Fibroblast of lung (primary cell): ENCODE data around the gene STK32B. TPM values are rescaled to one million over a fixed set of nuclear protein-coding genes. Genes with fewer than 3 reads are reported as not detected.

Experiments used
- DNase-seq, 2 donors: peaks; one replicate each; pipeline versions ENCODE4 v3.0.0 to v3.0.0-alpha.2; 2010; ENCODE audit warnings: low read depth in 2 of 2
- H2AFZ ChIP-seq: 2 replicates; pipeline ENCODE4 v1.5.1; 2012; ENCODE audit warnings: low read length, control low read depth, inconsistent platforms
- H3K27ac ChIP-seq: 2 replicates; pipeline ENCODE4 v1.5.1; 2011; ENCODE audit warnings: low read length, control low read depth; ENCODE audit not compliant: insufficient read depth
- H3K27me3 ChIP-seq: 2 replicates; pipeline ENCODE4 v1.5.1; 2011; ENCODE audit warnings: mild to moderate bottlenecking, low read length; ENCODE audit not compliant: control insufficient read depth, insufficient read depth
- H3K36me3 ChIP-seq: 2 replicates; pipeline ENCODE4 v1.5.1; 2011; ENCODE audit warnings: low read length; ENCODE audit not compliant: control insufficient read depth, insufficient read depth
- H3K4me1 ChIP-seq: 2 replicates; pipeline ENCODE4 v1.5.1; 2011; ENCODE audit warnings: low read length; ENCODE audit not compliant: control insufficient read depth, insufficient read depth; ENCODE audit errors: extremely low read depth
- H3K4me2 ChIP-seq: 2 replicates; pipeline ENCODE4 v1.5.1; 2011; ENCODE audit warnings: low read length, control low read depth; ENCODE audit not compliant: insufficient read depth; ENCODE audit errors: extremely low read depth
- H3K4me3 ChIP-seq, 4 experiments: fragments of 200-600 bp in 1 of 4; sonication (generic) in 1 of 4; replicated peaks in 1 of 4; 2 replicates each; pipeline ENCODE4 v1.5.1; 2011 to 2016; ENCODE audit warnings: low read length in 4 of 4, low read depth in 3 of 4, mild to moderate bottlenecking in 3 of 4, control low read depth in 2 of 4, inconsistent platforms in 1 of 4, mixed read lengths in 1 of 4; ENCODE audit not compliant: insufficient read depth in 1 of 4; ENCODE audit errors: control extremely low read depth in 1 of 4
- H3K79me2 ChIP-seq: 2 replicates; pipeline ENCODE4 v1.5.1; 2012; ENCODE audit warnings: mild to moderate bottlenecking, low read length, inconsistent platforms; ENCODE audit not compliant: control insufficient read depth, insufficient read depth
- H3K9ac ChIP-seq: 2 replicates; pipeline ENCODE4 v1.5.1; 2011; ENCODE audit warnings: mild to moderate bottlenecking, low read length, control low read depth; ENCODE audit not compliant: insufficient read depth
- H3K9me3 ChIP-seq: 2 replicates; pipeline ENCODE4 v1.5.1; 2012; ENCODE audit warnings: low read depth, low read length; ENCODE audit not compliant: control insufficient read depth, insufficient read depth
- H4K20me1 ChIP-seq: 2 replicates; pipeline ENCODE4 v1.5.1; 2011; ENCODE audit warnings: low read length; ENCODE audit not compliant: control insufficient read depth, insufficient read depth; ENCODE audit errors: extremely low read depth
- EZH2 ChIP-seq: IDR thresholded peaks from 2 replicates; pipeline ENCODE4 v1.5.1; 2012; ENCODE audit warnings: low read length, control low read depth, mild to moderate bottlenecking; ENCODE audit errors: missing control alignments
- polyA plus RNA-seq, 2 donors: library from polyadenylated mRNA; depleted of rRNA in 1 of 2; stranded (reverse) in 1 of 2; unstranded in 1 of 2; fragments of >200 nt; gene quantifications; 2 replicates each; pipeline ENCODE4 v1.2.1, GENCODE V29; 2011 to 2012; ENCODE audit warnings: missing spikeins in 1 of 2
- total RNA-seq: library from RNA; depleted of rRNA; stranded (reverse); fragments of >200 nt; gene quantifications from 2 replicates; pipeline ENCODE4 v1.2.1, GENCODE V29; 2014
- TF ChIP-seq, protein P1 (sequence below), 2 donors: IDR thresholded peaks in 1 of 2; conservative IDR thresholded peaks in 1 of 2; 1 replicate in 1 of 2; 2 replicates in 1 of 2; pipeline ENCODE4 v1.5.1; 2011 to 2012; ENCODE audit warnings: low read length in 2 of 2, control low read depth in 1 of 2, inconsistent platforms in 1 of 2, low read depth in 1 of 2, mild to moderate bottlenecking in 1 of 2

Gene STK32B
- total and polyA plus RNA-seq, 2 donors (not counting 1 experiment from before 2014, with no cell fraction given), result 0.50 to 1.4 TPM

DNA sequence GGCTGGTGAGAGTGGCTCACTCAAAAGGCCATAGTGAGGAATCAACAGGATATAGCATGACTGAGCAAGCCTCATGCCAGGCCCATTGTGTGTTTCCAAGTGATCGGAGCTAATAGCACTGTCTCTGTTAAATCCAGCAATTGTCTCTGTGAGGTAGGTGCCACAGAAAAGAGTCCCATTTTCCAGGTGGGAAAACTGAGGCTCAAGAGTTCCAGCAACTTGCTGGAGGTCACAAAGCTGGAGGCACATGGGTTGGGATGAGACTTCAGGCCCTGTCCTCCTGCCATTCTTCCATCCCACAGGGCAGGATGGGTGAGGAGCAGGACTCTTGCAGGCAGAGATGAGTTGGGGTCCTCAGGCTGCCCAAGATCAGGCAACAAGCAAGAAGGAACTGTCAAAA is 30.9 kb upstream of the STK32B start:
- no peak overlapping the region for H2AFZ ChIP-seq
- no peaks in the 10 kb centered on the region for H3K36me3 ChIP-seq
- H3K4me2 ChIP-seq, result no peak overlapping the region
- no peaks in the 10 kb centered on the region for H3K9me3 ChIP-seq
- H3K79me2 ChIP-seq, result no peaks in the 10 kb centered on the region
- peaks cover 5% of the 10 kb centered on the region for H3K27me3 ChIP-seq
- no peak overlapping the region for H3K4me3 ChIP-seq
- no peak for DNase-seq
- no peak for TF ChIP-seq EZH2
- TF ChIP-seq, protein P1, sequence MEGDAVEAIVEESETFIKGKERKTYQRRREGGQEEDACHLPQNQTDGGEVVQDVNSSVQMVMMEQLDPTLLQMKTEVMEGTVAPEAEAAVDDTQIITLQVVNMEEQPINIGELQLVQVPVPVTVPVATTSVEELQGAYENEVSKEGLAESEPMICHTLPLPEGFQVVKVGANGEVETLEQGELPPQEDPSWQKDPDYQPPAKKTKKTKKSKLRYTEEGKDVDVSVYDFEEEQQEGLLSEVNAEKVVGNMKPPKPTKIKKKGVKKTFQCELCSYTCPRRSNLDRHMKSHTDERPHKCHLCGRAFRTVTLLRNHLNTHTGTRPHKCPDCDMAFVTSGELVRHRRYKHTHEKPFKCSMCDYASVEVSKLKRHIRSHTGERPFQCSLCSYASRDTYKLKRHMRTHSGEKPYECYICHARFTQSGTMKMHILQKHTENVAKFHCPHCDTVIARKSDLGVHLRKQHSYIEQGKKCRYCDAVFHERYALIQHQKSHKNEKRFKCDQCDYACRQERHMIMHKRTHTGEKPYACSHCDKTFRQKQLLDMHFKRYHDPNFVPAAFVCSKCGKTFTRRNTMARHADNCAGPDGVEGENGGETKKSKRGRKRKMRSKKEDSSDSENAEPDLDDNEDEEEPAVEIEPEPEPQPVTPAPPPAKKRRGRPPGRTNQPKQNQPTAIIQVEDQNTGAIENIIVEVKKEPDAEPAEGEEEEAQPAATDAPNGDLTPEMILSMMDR (conservative IDR thresholded peaks at IDR 0.05 in 1 of 2, IDR thresholded peaks at IDR 0.05 in 1 of 2; ENCODE audit: low read depth in 1 of 2, low read length in 2 of 2), result no peak
- peaks cover 2% of the 10 kb centered on the region for H3K4me1 ChIP-seq
- H4K20me1 ChIP-seq, result no peaks in the 10 kb centered on the region
- H3K27ac ChIP-seq, result no peak overlapping the region
- H3K9ac ChIP-seq, result no peak overlapping the region

DNA sequence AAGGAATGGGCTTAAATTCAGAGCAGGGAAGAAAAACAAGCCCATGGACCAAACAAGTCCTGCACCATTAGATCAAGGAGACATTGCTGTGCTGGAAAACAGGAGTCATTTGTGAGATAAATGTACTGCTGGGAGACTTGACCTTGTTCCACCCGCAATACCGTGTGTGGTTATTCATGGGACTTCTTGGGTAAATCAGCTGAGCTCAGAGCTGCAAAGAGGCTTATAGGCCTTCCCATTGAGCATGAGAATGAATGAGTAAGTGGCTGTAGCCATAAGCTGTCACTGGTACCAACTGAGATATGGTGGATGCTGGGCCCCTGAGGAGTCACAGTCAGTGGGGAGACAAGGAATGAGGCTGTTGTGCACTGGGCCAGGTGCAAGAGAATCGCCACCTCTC is 29.7 kb upstream of the STK32B start:
- H4K20me1 ChIP-seq, result no peaks in the 10 kb centered on the region
- H3K4me2 ChIP-seq, result no peak overlapping the region
- H2AFZ ChIP-seq, result no peak overlapping the region
- no peak for DNase-seq
- H3K4me1 ChIP-seq, result peaks cover 2% of the 10 kb centered on the region
- H3K9ac ChIP-seq, result no peak overlapping the region
- no peak overlapping the region for H3K4me3 ChIP-seq
- no peaks in the 10 kb centered on the region for H3K9me3 ChIP-seq
- TF ChIP-seq, protein P1 (conservative IDR thresholded peaks at IDR 0.05 in 1 of 2, IDR thresholded peaks at IDR 0.05 in 1 of 2; ENCODE audit: low read depth in 1 of 2, low read length in 2 of 2), result no peak
- no peak for TF ChIP-seq EZH2
- H3K36me3 ChIP-seq, result no peaks in the 10 kb centered on the region
- H3K27me3 ChIP-seq, result peaks cover 3% of the 10 kb centered on the region
- no peaks in the 10 kb centered on the region for H3K79me2 ChIP-seq
- no peak overlapping the region for H3K27ac ChIP-seq

DNA sequence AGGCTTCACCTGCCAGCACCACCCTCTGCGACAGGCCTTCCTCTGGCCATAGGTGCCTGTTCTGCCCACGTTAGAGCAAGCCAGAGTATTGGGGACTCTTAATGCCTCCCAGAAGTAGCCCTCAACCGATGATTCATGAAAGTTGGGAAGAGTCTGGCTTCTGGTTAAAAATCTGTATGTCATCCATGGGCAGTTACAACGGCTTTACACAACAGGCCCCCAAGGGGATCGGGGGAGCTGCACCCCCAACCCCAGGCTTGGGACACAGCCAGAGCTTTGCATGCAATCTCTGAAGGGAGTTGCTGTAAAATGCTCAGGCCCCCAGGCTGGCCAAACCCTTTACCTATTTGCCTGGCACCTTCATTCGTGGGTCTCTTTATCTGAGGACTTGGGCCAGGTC is 26.6 kb upstream of the STK32B start:
- H3K4me1 ChIP-seq, result peaks cover 2% of the 10 kb centered on the region
- H3K9ac ChIP-seq, result no peak overlapping the region
- no peaks in the 10 kb centered on the region for H3K9me3 ChIP-seq
- TF ChIP-seq, protein P1 (conservative IDR thresholded peaks at IDR 0.05 in 1 of 2, IDR thresholded peaks at IDR 0.05 in 1 of 2; ENCODE audit: low read depth in 1 of 2, low read length in 2 of 2), result no peak
- no peak for TF ChIP-seq EZH2
- DNase-seq, result no peak
- no peaks in the 10 kb centered on the region for H3K36me3 ChIP-seq
- H2AFZ ChIP-seq, result no peak overlapping the region
- H3K79me2 ChIP-seq, result no peaks in the 10 kb centered on the region
- H3K4me2 ChIP-seq, result no peak overlapping the region
- no peaks in the 10 kb centered on the region for H4K20me1 ChIP-seq
- H3K27me3 ChIP-seq, result peaks cover 6% of the 10 kb centered on the region
- no peak overlapping the region for H3K27ac ChIP-seq
- H3K4me3 ChIP-seq, result no peak overlapping the region
